ENCODE results near the gene PSMF1.

The PSMF1 gene

DNA sequence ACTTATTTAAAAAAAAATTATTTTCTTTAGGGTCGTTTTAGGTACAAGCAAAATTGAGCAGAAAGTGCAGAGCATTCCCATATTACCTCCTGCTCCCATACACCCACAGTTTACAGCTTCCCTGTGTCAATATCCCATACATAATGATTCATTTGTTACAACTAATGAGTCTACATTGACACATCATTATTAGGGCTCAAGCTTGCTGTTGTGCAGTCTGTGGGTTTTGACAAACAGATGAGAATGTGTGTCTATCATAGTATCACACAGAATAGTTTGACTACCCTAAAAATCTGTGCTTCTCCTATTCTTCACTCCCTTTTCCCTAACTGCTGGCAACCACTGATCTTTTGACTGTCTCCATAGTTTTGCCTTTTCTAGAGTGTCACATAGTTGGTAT is 9.4 kb downstream of the PSMF1 start:
- DNase-seq (ENCODE audit: low read depth) = no peak
- H3K4me3 ChIP-seq (ENCODE audit: low read depth, low read length) = no peak overlapping the region
- TF ChIP-seq, protein P1, sequence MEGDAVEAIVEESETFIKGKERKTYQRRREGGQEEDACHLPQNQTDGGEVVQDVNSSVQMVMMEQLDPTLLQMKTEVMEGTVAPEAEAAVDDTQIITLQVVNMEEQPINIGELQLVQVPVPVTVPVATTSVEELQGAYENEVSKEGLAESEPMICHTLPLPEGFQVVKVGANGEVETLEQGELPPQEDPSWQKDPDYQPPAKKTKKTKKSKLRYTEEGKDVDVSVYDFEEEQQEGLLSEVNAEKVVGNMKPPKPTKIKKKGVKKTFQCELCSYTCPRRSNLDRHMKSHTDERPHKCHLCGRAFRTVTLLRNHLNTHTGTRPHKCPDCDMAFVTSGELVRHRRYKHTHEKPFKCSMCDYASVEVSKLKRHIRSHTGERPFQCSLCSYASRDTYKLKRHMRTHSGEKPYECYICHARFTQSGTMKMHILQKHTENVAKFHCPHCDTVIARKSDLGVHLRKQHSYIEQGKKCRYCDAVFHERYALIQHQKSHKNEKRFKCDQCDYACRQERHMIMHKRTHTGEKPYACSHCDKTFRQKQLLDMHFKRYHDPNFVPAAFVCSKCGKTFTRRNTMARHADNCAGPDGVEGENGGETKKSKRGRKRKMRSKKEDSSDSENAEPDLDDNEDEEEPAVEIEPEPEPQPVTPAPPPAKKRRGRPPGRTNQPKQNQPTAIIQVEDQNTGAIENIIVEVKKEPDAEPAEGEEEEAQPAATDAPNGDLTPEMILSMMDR (IDR thresholded peaks at IDR 0.05; ENCODE audit: control insufficient read depth, extremely low read depth, insufficient read depth) = no peak

DNA sequence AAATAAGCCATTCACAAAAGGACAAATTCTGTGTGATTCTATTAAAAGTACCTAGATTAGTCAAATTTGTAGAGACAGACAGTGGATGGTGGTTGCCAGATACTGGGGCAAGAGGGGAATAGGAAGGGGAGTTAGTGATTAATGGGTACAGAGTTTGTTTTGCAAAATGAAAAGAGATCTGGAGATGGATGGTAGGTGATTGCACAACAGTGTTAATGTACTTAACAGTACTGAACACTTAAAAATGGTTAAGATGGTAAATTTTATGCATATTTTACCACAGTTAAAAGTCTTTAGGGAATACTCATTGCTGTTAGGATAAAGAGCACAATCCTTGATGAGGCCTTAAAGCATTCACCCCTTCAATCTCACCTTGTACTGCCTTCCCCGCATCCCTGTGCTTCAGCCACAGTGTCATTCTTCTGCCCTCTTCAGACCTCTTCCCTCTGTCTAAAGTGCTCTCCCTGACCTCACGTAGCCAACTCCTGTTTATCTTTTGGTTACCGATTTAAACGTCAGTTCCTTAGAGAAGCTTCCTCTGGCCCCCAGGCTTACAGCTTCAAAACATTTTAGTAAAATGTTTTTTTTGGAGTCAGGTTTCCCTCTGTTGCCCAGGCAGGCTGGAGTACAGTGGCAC is 11.8 kb downstream of the PSMF1 start:
- H3K4me3 ChIP-seq (ENCODE audit: low read depth, low read length) = no peak overlapping the region
- DNase-seq (ENCODE audit: low read depth) = no peak
- TF ChIP-seq, protein P1 (IDR thresholded peaks at IDR 0.05; ENCODE audit: control insufficient read depth, extremely low read depth, insufficient read depth) = no peak

DNA sequence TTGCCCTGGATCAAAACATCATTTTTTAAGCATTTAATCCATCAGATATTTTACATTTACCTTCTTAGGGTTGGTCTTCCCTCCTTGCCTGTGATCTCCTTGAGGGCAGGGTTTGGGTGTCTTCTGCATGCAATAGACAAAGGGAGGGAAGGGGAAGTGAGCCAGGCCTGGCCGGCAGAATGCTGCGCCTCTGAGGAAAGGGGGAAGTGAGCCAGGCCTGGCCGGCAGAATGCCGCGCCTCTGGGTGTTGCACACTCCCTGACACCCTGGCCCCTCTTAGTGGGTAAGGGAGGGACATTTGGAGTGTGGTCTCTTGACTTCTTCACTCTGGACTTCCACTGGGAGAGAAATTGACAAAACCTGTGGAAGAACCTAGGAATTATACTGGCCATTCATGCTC is 12.4 kb downstream of the PSMF1 start:
- DNase-seq (ENCODE audit: low read depth) = no peak
- no peak overlapping the region for H3K4me3 ChIP-seq (ENCODE audit: low read depth, low read length)
- TF ChIP-seq, protein P1 (IDR thresholded peaks at IDR 0.05; ENCODE audit: control insufficient read depth, extremely low read depth, insufficient read depth) = no peak

DNA sequence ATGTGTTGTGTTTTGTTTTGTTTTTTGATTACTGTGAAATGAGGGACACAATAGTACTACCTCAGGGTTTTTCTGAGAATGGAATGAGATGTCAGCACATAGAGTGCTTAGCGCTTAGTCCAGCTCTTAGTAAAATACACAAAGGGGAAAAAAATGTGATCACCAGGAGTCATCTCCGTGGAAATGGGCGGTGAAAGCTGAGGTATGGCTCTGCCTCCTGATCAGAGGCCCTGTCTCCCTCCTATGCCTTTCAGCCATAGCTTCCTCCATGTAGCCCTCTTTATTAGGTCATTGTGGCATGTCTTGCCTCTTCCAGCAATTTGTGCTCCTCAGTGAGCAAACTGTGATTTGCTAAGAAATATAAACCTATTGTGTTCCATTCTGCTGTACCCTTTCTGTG is 13.0 kb downstream of the PSMF1 start:
- DNase-seq (ENCODE audit: low read depth) = no peak
- H3K4me3 ChIP-seq (ENCODE audit: low read depth, low read length) = no peak overlapping the region
- TF ChIP-seq, protein P1 (IDR thresholded peaks at IDR 0.05; ENCODE audit: control insufficient read depth, extremely low read depth, insufficient read depth) = no peak

DNA sequence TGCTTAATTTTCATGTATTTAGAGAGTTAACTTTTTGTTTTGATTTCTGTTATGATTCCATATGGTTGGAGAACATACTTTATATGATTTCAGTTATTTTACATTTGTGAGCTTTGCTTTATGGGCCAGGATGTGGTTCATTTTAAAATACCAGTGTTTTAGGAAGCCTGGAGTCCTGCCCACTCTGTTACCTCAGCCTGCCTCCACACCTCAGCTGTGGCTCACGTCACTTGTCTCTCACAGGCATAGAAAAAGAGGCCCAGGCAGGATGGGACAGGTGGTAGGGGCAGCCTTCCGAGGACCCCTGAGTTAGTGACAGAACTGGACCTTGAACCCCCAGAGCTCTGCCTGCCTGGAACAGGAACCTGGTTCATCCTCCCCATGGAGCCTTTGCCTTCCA is 16.0 kb downstream of the PSMF1 start:
- DNase-seq (ENCODE audit: low read depth) = no peak
- no peak overlapping the region for H3K4me3 ChIP-seq (ENCODE audit: low read depth, low read length)
- TF ChIP-seq, protein P1 (IDR thresholded peaks at IDR 0.05; ENCODE audit: control insufficient read depth, extremely low read depth, insufficient read depth) = no peak

DNA sequence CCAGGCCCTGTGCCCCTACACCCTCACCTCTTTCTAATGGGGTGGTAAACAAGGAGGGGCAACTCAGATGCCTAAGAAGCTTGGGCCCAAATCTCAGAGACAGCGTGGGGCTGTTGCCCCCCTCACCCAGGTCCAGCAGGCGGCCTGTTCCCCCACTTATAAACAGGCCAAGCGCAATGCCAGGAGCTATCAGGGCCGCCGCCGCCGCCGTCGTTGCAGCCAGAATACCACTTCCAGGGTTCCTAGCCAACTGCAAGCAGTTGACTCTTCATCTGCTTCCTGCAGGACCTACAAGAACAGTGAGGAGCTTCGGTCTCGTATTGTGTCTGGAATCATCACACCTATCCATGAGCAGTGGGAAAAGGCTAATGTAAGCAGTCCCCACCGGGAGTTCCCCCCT is 16.4 kb downstream of the PSMF1 start:
- TF ChIP-seq, protein P1 (IDR thresholded peaks at IDR 0.05; ENCODE audit: control insufficient read depth, extremely low read depth, insufficient read depth) = no peak
- no peak for DNase-seq (ENCODE audit: low read depth)
- H3K4me3 ChIP-seq (ENCODE audit: low read depth, low read length) = no peak overlapping the region

DNA sequence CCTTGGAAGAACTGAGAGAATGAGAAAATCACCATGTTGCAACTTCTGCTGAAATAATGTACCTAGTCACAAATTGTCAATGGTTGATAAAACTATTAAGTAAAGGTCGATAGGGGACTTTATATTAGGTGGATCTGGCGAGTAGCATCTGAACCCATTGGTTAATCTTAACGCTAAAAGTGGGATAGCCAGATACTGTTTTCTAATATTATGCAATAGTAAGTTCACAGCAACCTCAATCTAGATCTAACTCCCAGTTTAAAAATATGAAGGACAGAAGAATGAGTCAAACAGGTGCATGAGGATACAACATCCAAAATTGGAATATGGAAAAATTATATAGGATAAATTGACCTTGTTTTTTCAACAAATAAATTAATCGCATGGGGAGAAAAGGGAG is 18.8 kb downstream of the PSMF1 start:
- no peak overlapping the region for H3K4me3 ChIP-seq (ENCODE audit: low read depth, low read length)
- DNase-seq (ENCODE audit: low read depth) = no peak
- TF ChIP-seq, protein P1 (IDR thresholded peaks at IDR 0.05; ENCODE audit: control insufficient read depth, extremely low read depth, insufficient read depth) = no peak

Measured in LNCaP clone FGC (cell line).